Muscle of leg (tissue), 16 donors: ENCODE measurements around the gene DGKQ. TPM values are rescaled to one million over a fixed set of nuclear protein-coding genes. Genes with fewer than 3 reads are reported as not detected.

Source experiments
- DNase-seq: peaks from one replicate; pipeline ENCODE4 v3.0.0; 2013
- H3K27ac ChIP-seq: one replicate; pipeline ENCODE4 v1.5.1; 2013; ENCODE audit warnings: mild to moderate bottlenecking, low read length, control low read depth
- H3K27me3 ChIP-seq: one replicate; pipeline ENCODE4 v1.6.1; 2013; ENCODE audit warnings: low read length; ENCODE audit not compliant: control insufficient read depth, insufficient read depth
- H3K36me3 ChIP-seq: one replicate; pipeline ENCODE4 v1.6.1; 2013; ENCODE audit warnings: low read length; ENCODE audit not compliant: control insufficient read depth, insufficient read depth
- H3K4me1 ChIP-seq: one replicate; pipeline ENCODE4 v1.6.1; 2013; ENCODE audit warnings: low read length; ENCODE audit not compliant: control insufficient read depth, insufficient read depth
- H3K4me3 ChIP-seq: one replicate; pipeline ENCODE4 v1.5.1; 2013; ENCODE audit warnings: low read length, control low read depth
- H3K9me3 ChIP-seq: replicated peaks from 2 replicates; pipeline ENCODE4 v1.6.1; 2013; ENCODE audit warnings: low read depth, low read length; ENCODE audit not compliant: control insufficient read depth
- WGBS: methylation state at CpG from one replicate; pipeline ENCODE4 v1.1.5; 2013; ENCODE audit warnings: missing lambda C conversion rate; ENCODE audit not compliant: insufficient coverage; 5-methylcytosine and 5-hydroxymethylcytosine counted together
- long read RNA-seq, 11 donors: transcript quantifications; one replicate each; lab custom pipeline, GENCODE V29; 2026
- polyA plus RNA-seq, 8 donors: library from polyadenylated mRNA; unstranded; fragments of 120-200 nt; gene quantifications; one replicate each; pipeline versions ENCODE4 v1.2.1 to v1.2.3, GENCODE V29; 2013; ENCODE audit warnings: inconsistent platforms in 1 of 8, low replicate concordance in 1 of 8; ENCODE audit not compliant: insufficient read length in 8 of 8, insufficient read depth in 1 of 8
- total RNA-seq: library from RNA; stranded (reverse); fragments of 120-200 nt; gene quantifications from one replicate; pipeline ENCODE4 v1.2.4, GENCODE V29; 2013

The DGKQ gene
- total RNA-seq: 3.9 TPM
- 1 to 10 TPM; 4.5 to 7.8 (median 4.7) TPM for polyA plus RNA-seq
- long read RNA-seq, donor 1: 0 reads
- long read RNA-seq, donor 2: 0 reads
- long read RNA-seq, donor 3, partial matches to known transcripts: 81 of 81 reads
- long read RNA-seq, donor 3, other reads (novel, unspliced or antisense): 0 of 81 reads
- long read RNA-seq, donor 4, full-length matches to known transcripts: 1 of 1 reads
- long read RNA-seq, donor 4, partial matches to known transcripts: 0 of 1 reads
- long read RNA-seq, donor 4, other reads (novel, unspliced or antisense): 0 of 1 reads
- long read RNA-seq, donor 5: 0 reads
- long read RNA-seq, donor 6: 0 reads
- long read RNA-seq, donor 7, full-length matches to known transcripts: 1 of 1 reads
- long read RNA-seq, donor 7, partial matches to known transcripts: 0 of 1 reads
- long read RNA-seq, donor 7, other reads (novel, unspliced or antisense): 0 of 1 reads
- long read RNA-seq, donor 8: 0 reads
- long read RNA-seq, donor 9: 0 reads
- long read RNA-seq, donor 10: 0 reads
- long read RNA-seq, donor 11: 0 reads

GRCh38 chr4:973431-974397, at the start of gene DGKQ:
Gene DGKQ (minus strand): TSS chr4:973569. CDS start chr4:973482, 87 bp downstream.
- WGBS: 18% methylated on average over 119 of the region's 123 CpGs
- Histone ChIP-seq H3K4me3 (peak within 1 kb of the TSS; percentile 53), H3K9me3 (no peaks in the 10 kb centered on the region), H3K27me3 (peaks cover 12% of the 10 kb centered on the region), H3K4me1 (peaks cover 16% of the 10 kb centered on the region), H3K27ac (no peak within 1 kb of the TSS), H3K36me3 (no peaks in the 10 kb centered on the region)
- DNase-seq: peak; percentile 91

GRCh38 chr4:1022739-1023066, 49.3 kb upstream of the DGKQ start:
- DNase-seq: peak; percentile 66
- Histone ChIP-seq H3K36me3 (peaks cover 27% of the 10 kb centered on the region), H3K4me3 (no peak overlapping the region), H3K4me1 (peaks cover 79% of the 10 kb centered on the region), H3K27ac (peak overlapping the region; percentile 82), H3K27me3 (no peaks in the 10 kb centered on the region), H3K9me3 (no peaks in the 10 kb centered on the region)
- 68% methylated on average over 16 of the region's 19 CpGs for WGBS

- peaks cover 27% of the 10 kb centered on the region for H3K36me3 ChIP-seq
- peak overlapping the region; percentile 55 for H3K27ac ChIP-seq
- DNase-seq: no peak
- no peaks in the 10 kb centered on the region for H3K27me3 ChIP-seq
- no peak overlapping the region for H3K4me3 ChIP-seq
- peaks cover 79% of the 10 kb centered on the region for H3K4me1 ChIP-seq
- WGBS: 89% methylated on average over 40 of the region's 46 CpGs
- no peaks in the 10 kb centered on the region for H3K9me3 ChIP-seq
Observed at GRCh38 chr4:1022051-1022738, 48.8 kb upstream of the DGKQ start.

GRCh38 chr4:1021386-1022050, 48.1 kb upstream of the DGKQ start:
- Histone ChIP-seq H3K4me3 (no peak overlapping the region), H3K4me1 (peaks cover 79% of the 10 kb centered on the region)
- 74% methylated on average over 13 of the region's 19 CpGs for WGBS

GRCh38 chr4:1019729-1020470, 46.5 kb upstream of the DGKQ start:
- Histone ChIP-seq H3K4me1 (peaks cover 83% of the 10 kb centered on the region), H3K36me3 (peaks cover 16% of the 10 kb centered on the region), H3K4me3 (no peak overlapping the region), H3K27me3 (no peaks in the 10 kb centered on the region), H3K9me3 (no peaks in the 10 kb centered on the region), H3K27ac (peak overlapping the region; percentile 69)
- DNase-seq: no peak
- WGBS: 73% methylated on average over 14 of the region's 23 CpGs

More at GRCh38 chr4:1021386-1022050, 48.1 kb upstream of the DGKQ start:
- Histone ChIP-seq H3K27ac (peak overlapping the region; percentile 55), H3K36me3 (peaks cover 26% of the 10 kb centered on the region), H3K9me3 (no peaks in the 10 kb centered on the region), H3K27me3 (no peaks in the 10 kb centered on the region)
- no peak for DNase-seq

- no peak overlapping the region for H3K4me3 ChIP-seq
- no peak for DNase-seq
- H3K27me3 ChIP-seq: no peaks in the 10 kb centered on the region
- H3K9me3 ChIP-seq: no peaks in the 10 kb centered on the region
- peak overlapping the region; percentile 69 for H3K27ac ChIP-seq
- H3K36me3 ChIP-seq: peaks cover 11% of the 10 kb centered on the region
- 19% methylated on average over 5 of the region's 9 CpGs for WGBS
- H3K4me1 ChIP-seq: peaks cover 89% of the 10 kb centered on the region
Observed at GRCh38 chr4:1019320-1019719, 46.0 kb upstream of the DGKQ start.

GRCh38 chr4:1018147-1019020, 45.0 kb upstream of the DGKQ start:
- Histone ChIP-seq H3K27ac (peak overlapping the region; percentile 42), H3K4me3 (no peak overlapping the region), H3K27me3 (no peaks in the 10 kb centered on the region), H3K36me3 (peaks cover 13% of the 10 kb centered on the region), H3K4me1 (peaks cover 92% of the 10 kb centered on the region), H3K9me3 (no peaks in the 10 kb centered on the region)
- 62% methylated on average over 13 of the region's 29 CpGs for WGBS
- DNase-seq: peak; percentile 56

- Histone ChIP-seq H3K4me1 (peaks cover 92% of the 10 kb centered on the region), H3K27ac (peak overlapping the region; percentile 42), H3K9me3 (no peaks in the 10 kb centered on the region), H3K36me3 (peaks cover 18% of the 10 kb centered on the region), H3K4me3 (no peak overlapping the region), H3K27me3 (no peaks in the 10 kb centered on the region)
- no peak for DNase-seq
- 69% methylated on average over 5 of the region's 15 CpGs for WGBS
Observed at GRCh38 chr4:1017706-1018105, 44.3 kb upstream of the DGKQ start.
